Measurements from ENCODE around the gene NDUFS2. TPM values are rescaled to one million over a fixed set of nuclear protein-coding genes. Genes with fewer than 3 reads are reported as not detected.

Gene NDUFS2
- total and polyA plus RNA-seq, 9 of the 15 experiments (the other 6 are each of a cell fraction or from before 2014, with no cell fraction given), result 70.0 to 176 (median 141) TPM

GRCh38 chr1:161177112-161177935 is 24.8 kb upstream of the NDUFS2 start, which contains the start of gene B4GALT3 (continued):
- TF ChIP-seq GTF2A2 (tag; IDR thresholded peaks at IDR 0.05), result no peak
- TF ChIP-seq, protein P1, sequence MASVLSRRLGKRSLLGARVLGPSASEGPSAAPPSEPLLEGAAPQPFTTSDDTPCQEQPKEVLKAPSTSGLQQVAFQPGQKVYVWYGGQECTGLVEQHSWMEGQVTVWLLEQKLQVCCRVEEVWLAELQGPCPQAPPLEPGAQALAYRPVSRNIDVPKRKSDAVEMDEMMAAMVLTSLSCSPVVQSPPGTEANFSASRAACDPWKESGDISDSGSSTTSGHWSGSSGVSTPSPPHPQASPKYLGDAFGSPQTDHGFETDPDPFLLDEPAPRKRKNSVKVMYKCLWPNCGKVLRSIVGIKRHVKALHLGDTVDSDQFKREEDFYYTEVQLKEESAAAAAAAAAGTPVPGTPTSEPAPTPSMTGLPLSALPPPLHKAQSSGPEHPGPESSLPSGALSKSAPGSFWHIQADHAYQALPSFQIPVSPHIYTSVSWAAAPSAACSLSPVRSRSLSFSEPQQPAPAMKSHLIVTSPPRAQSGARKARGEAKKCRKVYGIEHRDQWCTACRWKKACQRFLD (CRISPR knock-in tag; IDR thresholded peaks at IDR 0.05), result peak; percentile 94
- no peak for TF ChIP-seq IRF1 (CRISPR knock-in tag; IDR thresholded peaks at IDR 0.05; ENCODE audit: borderline replicate concordance)
- TF ChIP-seq, protein P2, sequence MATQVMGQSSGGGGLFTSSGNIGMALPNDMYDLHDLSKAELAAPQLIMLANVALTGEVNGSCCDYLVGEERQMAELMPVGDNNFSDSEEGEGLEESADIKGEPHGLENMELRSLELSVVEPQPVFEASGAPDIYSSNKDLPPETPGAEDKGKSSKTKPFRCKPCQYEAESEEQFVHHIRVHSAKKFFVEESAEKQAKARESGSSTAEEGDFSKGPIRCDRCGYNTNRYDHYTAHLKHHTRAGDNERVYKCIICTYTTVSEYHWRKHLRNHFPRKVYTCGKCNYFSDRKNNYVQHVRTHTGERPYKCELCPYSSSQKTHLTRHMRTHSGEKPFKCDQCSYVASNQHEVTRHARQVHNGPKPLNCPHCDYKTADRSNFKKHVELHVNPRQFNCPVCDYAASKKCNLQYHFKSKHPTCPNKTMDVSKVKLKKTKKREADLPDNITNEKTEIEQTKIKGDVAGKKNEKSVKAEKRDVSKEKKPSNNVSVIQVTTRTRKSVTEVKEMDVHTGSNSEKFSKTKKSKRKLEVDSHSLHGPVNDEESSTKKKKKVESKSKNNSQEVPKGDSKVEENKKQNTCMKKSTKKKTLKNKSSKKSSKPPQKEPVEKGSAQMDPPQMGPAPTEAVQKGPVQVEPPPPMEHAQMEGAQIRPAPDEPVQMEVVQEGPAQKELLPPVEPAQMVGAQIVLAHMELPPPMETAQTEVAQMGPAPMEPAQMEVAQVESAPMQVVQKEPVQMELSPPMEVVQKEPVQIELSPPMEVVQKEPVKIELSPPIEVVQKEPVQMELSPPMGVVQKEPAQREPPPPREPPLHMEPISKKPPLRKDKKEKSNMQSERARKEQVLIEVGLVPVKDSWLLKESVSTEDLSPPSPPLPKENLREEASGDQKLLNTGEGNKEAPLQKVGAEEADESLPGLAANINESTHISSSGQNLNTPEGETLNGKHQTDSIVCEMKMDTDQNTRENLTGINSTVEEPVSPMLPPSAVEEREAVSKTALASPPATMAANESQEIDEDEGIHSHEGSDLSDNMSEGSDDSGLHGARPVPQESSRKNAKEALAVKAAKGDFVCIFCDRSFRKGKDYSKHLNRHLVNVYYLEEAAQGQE (IDR thresholded peaks at IDR 0.05; ENCODE audit: borderline replicate concordance), result peak; percentile 84
- TF ChIP-seq, protein P2 (CRISPR knock-in tag; IDR thresholded peaks at IDR 0.05; ENCODE audit: low read depth), result no peak
- TF ChIP-seq ARID1B (IDR thresholded peaks at IDR 0.05), result peak; percentile 56; the same call in 1 of the 2 replicates
- TF ChIP-seq, protein P3, sequence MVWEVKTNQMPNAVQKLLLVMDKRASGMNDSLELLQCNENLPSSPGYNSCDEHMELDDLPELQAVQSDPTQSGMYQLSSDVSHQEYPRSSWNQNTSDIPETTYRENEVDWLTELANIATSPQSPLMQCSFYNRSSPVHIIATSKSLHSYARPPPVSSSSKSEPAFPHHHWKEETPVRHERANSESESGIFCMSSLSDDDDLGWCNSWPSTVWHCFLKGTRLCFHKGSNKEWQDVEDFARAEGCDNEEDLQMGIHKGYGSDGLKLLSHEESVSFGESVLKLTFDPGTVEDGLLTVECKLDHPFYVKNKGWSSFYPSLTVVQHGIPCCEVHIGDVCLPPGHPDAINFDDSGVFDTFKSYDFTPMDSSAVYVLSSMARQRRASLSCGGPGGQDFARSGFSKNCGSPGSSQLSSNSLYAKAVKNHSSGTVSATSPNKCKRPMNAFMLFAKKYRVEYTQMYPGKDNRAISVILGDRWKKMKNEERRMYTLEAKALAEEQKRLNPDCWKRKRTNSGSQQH (CRISPR knock-in tag; IDR thresholded peaks at IDR 0.05), result 0 out of 2 replicates have a peak, but pooled peaks have one; percentile 58
- TF ChIP-seq HIVEP1 (CRISPR knock-in tag; IDR thresholded peaks at IDR 0.05), result 0 out of 2 replicates have a peak, but pooled peaks have one; percentile 10
- TF ChIP-seq, protein P4, sequence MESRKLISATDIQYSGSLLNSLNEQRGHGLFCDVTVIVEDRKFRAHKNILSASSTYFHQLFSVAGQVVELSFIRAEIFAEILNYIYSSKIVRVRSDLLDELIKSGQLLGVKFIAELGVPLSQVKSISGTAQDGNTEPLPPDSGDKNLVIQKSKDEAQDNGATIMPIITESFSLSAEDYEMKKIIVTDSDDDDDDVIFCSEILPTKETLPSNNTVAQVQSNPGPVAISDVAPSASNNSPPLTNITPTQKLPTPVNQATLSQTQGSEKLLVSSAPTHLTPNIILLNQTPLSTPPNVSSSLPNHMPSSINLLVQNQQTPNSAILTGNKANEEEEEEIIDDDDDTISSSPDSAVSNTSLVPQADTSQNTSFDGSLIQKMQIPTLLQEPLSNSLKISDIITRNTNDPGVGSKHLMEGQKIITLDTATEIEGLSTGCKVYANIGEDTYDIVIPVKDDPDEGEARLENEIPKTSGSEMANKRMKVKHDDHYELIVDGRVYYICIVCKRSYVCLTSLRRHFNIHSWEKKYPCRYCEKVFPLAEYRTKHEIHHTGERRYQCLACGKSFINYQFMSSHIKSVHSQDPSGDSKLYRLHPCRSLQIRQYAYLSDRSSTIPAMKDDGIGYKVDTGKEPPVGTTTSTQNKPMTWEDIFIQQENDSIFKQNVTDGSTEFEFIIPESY (CRISPR knock-in tag; IDR thresholded peaks at IDR 0.05), result peak; percentile 50; the same call in 1 of the 2 replicates
- TF ChIP-seq, protein P5, sequence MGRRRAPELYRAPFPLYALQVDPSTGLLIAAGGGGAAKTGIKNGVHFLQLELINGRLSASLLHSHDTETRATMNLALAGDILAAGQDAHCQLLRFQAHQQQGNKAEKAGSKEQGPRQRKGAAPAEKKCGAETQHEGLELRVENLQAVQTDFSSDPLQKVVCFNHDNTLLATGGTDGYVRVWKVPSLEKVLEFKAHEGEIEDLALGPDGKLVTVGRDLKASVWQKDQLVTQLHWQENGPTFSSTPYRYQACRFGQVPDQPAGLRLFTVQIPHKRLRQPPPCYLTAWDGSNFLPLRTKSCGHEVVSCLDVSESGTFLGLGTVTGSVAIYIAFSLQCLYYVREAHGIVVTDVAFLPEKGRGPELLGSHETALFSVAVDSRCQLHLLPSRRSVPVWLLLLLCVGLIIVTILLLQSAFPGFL (CRISPR knock-in tag; IDR thresholded peaks at IDR 0.05), result 0 out of 2 replicates have a peak, but pooled peaks have one; percentile 15
